Transverse colon (tissue), 4 donors: Measurements from ENCODE around the gene ZNF81. TPM values are rescaled to one million over a fixed set of nuclear protein-coding genes. Genes with fewer than 3 reads are reported as not detected.
"Not testable (repeated sequence)": the region's sequence is repeated elsewhere in the genome, so short reads cannot be mapped to it uniquely, and the experiment has no call there.

Experiments
- DNase-seq: peaks from one replicate; pipeline ENCODE4 v3.0.0-alpha.2; 2019
- H3K27ac ChIP-seq, 4 donors: fragments of 200-600 bp; sonication (generic); 2 replicates each; pipeline ENCODE4 v1.5.1; 2016 to 2018; ENCODE audit warnings: inconsistent platforms in 4 of 4
- H3K27me3 ChIP-seq: fragments of 200-600 bp; sonication (generic); 2 replicates; pipeline ENCODE4 v1.5.1; 2017; ENCODE audit warnings: inconsistent platforms
- H3K36me3 ChIP-seq, 4 donors: fragments of 200-600 bp; sonication (generic); 2 replicates each; pipeline ENCODE4 v1.5.1; 2017 to 2019; ENCODE audit warnings: inconsistent platforms in 4 of 4
- H3K4me1 ChIP-seq, 4 donors: fragments of 200-600 bp; sonication (generic); 2 replicates each; pipeline ENCODE4 v1.5.1; 2017 to 2020; ENCODE audit warnings: inconsistent platforms in 4 of 4
- H3K4me3 ChIP-seq, 4 donors: fragments of 200-600 bp; sonication (generic); 1 replicate in 1 of 4; 2 replicates in 3 of 4; pipeline versions ENCODE4 v1.5.1 to v1.6.1; 2017 to 2019; ENCODE audit warnings: inconsistent platforms in 4 of 4
- H3K9me3 ChIP-seq, 2 donors: fragments of 200-600 bp; sonication (generic); 2 replicates each; pipeline ENCODE4 v1.5.1; 2017 to 2019; ENCODE audit warnings: inconsistent platforms in 2 of 2
- EP300 ChIP-seq: sonication (generic); formaldehyde crosslinking; IDR thresholded peaks from one replicate; pipeline ENCODE4 v1.6.1; 2017; ENCODE audit warnings: antibody characterized with exemption, low read depth
- POLR2A ChIP-seq: fragments of 450-650 bp; IDR thresholded peaks from one replicate; pipeline ENCODE4 v1.6.1; 2016; ENCODE audit warnings: antibody characterized with exemption, mild to moderate bottlenecking, moderate library complexity
- POLR2AphosphoS5 ChIP-seq, 3 donors: sonication (generic); formaldehyde crosslinking; IDR thresholded peaks; one replicate each; pipeline ENCODE4 v1.6.1; 2016; ENCODE audit warnings: antibody characterized with exemption in 3 of 3
- WGBS, 2 donors: methylation state at CpG; one replicate each; pipeline ENCODE4 v1.1.5; 2018; ENCODE audit warnings: low coverage in 1 of 2; 5-methylcytosine and 5-hydroxymethylcytosine counted together
- in situ Hi-C, 4 donors: fragments of 200-750 bp; cut with MboI; loops; one replicate each; pipeline versions ENCODE4 v1.15.0 to v1.15.1; 2017; ENCODE audit warnings: low sequenced_read_pairs in 3 of 4, low pct_ligation_motif_present in 1 of 4, low pct_unique_long_range_greater_than_20kb in 1 of 4
- intact Hi-C: fragments of 100-400 bp; cut with DNase I; formaldehyde crosslinking; loops from one replicate; pipeline ENCODE4 v1.15.1; 2023; ENCODE audit warnings: low total_unique reads
- total RNA-seq, 4 donors: library from RNA; depleted of rRNA; stranded (reverse); fragments of >200 nt; gene quantifications; one replicate each; pipeline ENCODE4 v1.1.0, GENCODE V29; 2016
- TF ChIP-seq, protein P1 (sequence below), 5 experiments: fragments of 200-600 bp in 3 of 5; fragments of 450-650 bp in 2 of 5; sonication (generic) in 3 of 5; IDR thresholded peaks; 1 replicate in 2 of 5; 2 replicates in 3 of 5; pipeline ENCODE4 v1.5.1; 2016 to 2017; ENCODE audit warnings: antibody characterized with exemption in 5 of 5, inconsistent platforms in 3 of 5, mild to moderate bottlenecking in 2 of 5, moderate library complexity in 1 of 5

Gene ZNF81
- total RNA-seq, 4 donors from 2014 or later, result 7.8 to 11.6 (median 8.7) TPM

- Histone ChIP-seq H3K36me3 (peaks cover 0 to 2% (median 0%) of the 10 kb centered on the region in 4 donors), H3K9me3 (no peaks in the 10 kb centered on the region), H3K27me3 (no peaks in the 10 kb centered on the region), H3K27ac (no peak overlapping the region), H3K4me3 (no peak overlapping the region), H3K4me1 (no peaks in the 10 kb centered on the region)
- intact Hi-C loops, result no loop called here
- no peak for DNase-seq
- TF ChIP-seq POLR2A (no peak), EP300 (no peak), POLR2AphosphoS5 (IDR thresholded peaks at IDR 0.05) (no peak)
- TF ChIP-seq, protein P1, sequence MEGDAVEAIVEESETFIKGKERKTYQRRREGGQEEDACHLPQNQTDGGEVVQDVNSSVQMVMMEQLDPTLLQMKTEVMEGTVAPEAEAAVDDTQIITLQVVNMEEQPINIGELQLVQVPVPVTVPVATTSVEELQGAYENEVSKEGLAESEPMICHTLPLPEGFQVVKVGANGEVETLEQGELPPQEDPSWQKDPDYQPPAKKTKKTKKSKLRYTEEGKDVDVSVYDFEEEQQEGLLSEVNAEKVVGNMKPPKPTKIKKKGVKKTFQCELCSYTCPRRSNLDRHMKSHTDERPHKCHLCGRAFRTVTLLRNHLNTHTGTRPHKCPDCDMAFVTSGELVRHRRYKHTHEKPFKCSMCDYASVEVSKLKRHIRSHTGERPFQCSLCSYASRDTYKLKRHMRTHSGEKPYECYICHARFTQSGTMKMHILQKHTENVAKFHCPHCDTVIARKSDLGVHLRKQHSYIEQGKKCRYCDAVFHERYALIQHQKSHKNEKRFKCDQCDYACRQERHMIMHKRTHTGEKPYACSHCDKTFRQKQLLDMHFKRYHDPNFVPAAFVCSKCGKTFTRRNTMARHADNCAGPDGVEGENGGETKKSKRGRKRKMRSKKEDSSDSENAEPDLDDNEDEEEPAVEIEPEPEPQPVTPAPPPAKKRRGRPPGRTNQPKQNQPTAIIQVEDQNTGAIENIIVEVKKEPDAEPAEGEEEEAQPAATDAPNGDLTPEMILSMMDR (IDR thresholded peaks at IDR 0.05), result no peak
- in situ Hi-C loops, result loop anchor here in 3 of 4 donors (10.0 to 25.0 kb wide), 2 partner anchors 175 to 188 kb away; no protein-coding TSS in a partner anchor
- 44 to 67% methylated on average over 2 of the region's 2 CpGs for WGBS, 2 donors
These were observed 13.1 kb downstream of the ZNF81 start for GRCh38 chrX:47849778-47850177.

- H3K9me3 ChIP-seq, H3K4me1 ChIP-seq, H3K27ac ChIP-seq, H3K36me3 ChIP-seq, intact Hi-C loops, H3K4me3 ChIP-seq, H3K27me3 ChIP-seq, DNase-seq: not testable (repeated sequence)
- 60% methylated on average over 1 of the region's 2 CpGs; no CpG with 5 or more reads in 1 of the 2 donors for WGBS, 2 donors
- in situ Hi-C loops, result loop anchor here in 2 of 4 donors (10.0 to 25.0 kb wide), 2 partner anchors 174 to 187 kb away; no protein-coding TSS in a partner anchor
These were observed 13.7 kb downstream of the ZNF81 start for GRCh38 chrX:47850389-47850788.

DNA sequence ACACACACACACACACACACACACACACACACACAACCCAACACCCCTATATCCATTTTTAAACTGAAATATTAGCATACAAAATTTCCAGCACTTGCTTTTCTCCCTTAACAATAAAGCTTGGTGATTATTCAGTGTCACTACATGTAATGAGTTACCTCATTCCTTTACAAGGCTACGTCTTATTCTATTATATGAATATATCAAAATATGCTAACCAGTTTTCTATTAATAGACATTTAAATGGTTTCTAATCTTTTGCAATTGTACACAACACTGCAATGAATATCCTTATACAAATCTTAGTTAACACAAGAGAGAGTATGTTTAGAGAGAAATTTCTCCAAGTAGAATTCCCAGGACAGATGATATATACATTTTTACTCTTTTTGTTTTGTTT lies 14.2 kb downstream of the ZNF81 start:
- Histone ChIP-seq H3K27me3 (no peaks in the 10 kb centered on the region), H3K27ac (no peak overlapping the region), H3K4me3 (no peak overlapping the region), H3K36me3 (peaks cover 0 to 2% (median 0%) of the 10 kb centered on the region in 4 donors), H3K9me3 (no peaks in the 10 kb centered on the region), H3K4me1 (no peaks in the 10 kb centered on the region)
- TF ChIP-seq EP300 (no peak), POLR2AphosphoS5 (IDR thresholded peaks at IDR 0.05) (no peak), POLR2A (no peak)
- TF ChIP-seq, protein P1 (IDR thresholded peaks at IDR 0.05), result no peak
- in situ Hi-C loops, result loop anchor here in 2 of 4 donors (10.0 to 25.0 kb wide), 2 partner anchors 174 to 186 kb away; no protein-coding TSS in a partner anchor
- no peak for DNase-seq
- intact Hi-C loops, result no loop called here
- 75% methylated on average over 1 of the region's 1 CpG; no CpG with 5 or more reads in 1 of the 2 donors for WGBS, 2 donors

DNA sequence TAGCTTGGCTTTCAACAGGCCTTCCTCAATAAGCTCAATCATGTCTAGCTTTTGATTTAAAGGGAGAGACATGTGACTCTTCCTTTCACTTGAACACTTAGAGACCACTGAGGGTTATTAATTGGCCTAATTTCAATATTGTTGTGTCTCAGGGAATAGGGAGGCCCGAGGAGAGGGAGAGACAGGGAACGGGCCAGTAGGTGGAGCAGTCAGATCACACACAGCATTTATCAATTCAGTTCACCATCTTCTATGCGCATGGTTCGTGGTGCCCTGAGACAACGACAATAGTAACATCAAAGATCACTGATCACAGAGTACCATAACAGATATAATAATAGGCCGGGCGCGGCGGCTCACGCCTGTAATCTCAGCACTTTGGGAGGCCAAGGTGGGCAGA lies 17.8 kb downstream of the ZNF81 start:
- no peak overlapping the region for H3K4me3 ChIP-seq
- no peak overlapping the region for H3K27ac ChIP-seq
- intact Hi-C loops (no loop called here), in situ Hi-C loops (loop anchor here in 2 of 4 donors (10.0 to 25.0 kb wide), 2 partner anchors 170 to 183 kb away; no protein-coding TSS in a partner anchor)
- H3K36me3 ChIP-seq, result no peaks in the 10 kb centered on the region
- H3K9me3 ChIP-seq, result no peaks in the 10 kb centered on the region
- H3K4me1 ChIP-seq, result no peaks in the 10 kb centered on the region
- H3K27me3 ChIP-seq, result no peaks in the 10 kb centered on the region
- DNase-seq, result peak; percentile 36
- WGBS, 2 donors, result 58% methylated on average over 10 of the region's 10 CpGs; no CpG with 5 or more reads in 1 of the 2 donors
- TF ChIP-seq EP300, result no peak
- TF ChIP-seq, protein P1 (IDR thresholded peaks at IDR 0.05), result peak; percentile 20 to 58 (median 40)

- intact Hi-C loops, result no loop called here
- DNase-seq, result no peak
- 28 to 60% methylated on average over 1 to 4 of the region's 4 CpGs for WGBS, 2 donors
- in situ Hi-C loops, result loop anchor here in 2 of 4 donors (10.0 to 25.0 kb wide), 2 partner anchors 165 to 178 kb away; no protein-coding TSS in a partner anchor
- Histone ChIP-seq H3K36me3 (no peaks in the 10 kb centered on the region), H3K27ac (no peak overlapping the region), H3K4me3 (no peak overlapping the region), H3K4me1 (no peaks in the 10 kb centered on the region), H3K9me3 (no peaks in the 10 kb centered on the region), H3K27me3 (no peaks in the 10 kb centered on the region)
- TF ChIP-seq, protein P1 (IDR thresholded peaks at IDR 0.05), result no peak
- TF ChIP-seq POLR2A (no peak), EP300 (no peak), POLR2AphosphoS5 (IDR thresholded peaks at IDR 0.05) (no peak)
These were observed 23.0 kb downstream of the ZNF81 start for GRCh38 chrX:47859686-47860085.
